Stomach (tissue), 4 donors: ENCODE measurements around the gene ZNF526.

Source experiments
- EP300 ChIP-seq: sonication (generic); formaldehyde crosslinking; IDR thresholded peaks from one replicate; pipeline ENCODE4 v1.6.1; 2017; ENCODE audit warnings: antibody characterized with exemption
- TF ChIP-seq, protein P1 (sequence below), 7 experiments: fragments of 450-650 bp in 4 of 7; fragments of 200-600 bp in 3 of 7; sonication (generic) in 3 of 7; IDR thresholded peaks; one replicate each; pipeline ENCODE4 v1.5.1; 2016 to 2019; ENCODE audit warnings: antibody characterized with exemption in 7 of 7, control low read depth in 2 of 7, mild to moderate bottlenecking in 1 of 7

DNA sequence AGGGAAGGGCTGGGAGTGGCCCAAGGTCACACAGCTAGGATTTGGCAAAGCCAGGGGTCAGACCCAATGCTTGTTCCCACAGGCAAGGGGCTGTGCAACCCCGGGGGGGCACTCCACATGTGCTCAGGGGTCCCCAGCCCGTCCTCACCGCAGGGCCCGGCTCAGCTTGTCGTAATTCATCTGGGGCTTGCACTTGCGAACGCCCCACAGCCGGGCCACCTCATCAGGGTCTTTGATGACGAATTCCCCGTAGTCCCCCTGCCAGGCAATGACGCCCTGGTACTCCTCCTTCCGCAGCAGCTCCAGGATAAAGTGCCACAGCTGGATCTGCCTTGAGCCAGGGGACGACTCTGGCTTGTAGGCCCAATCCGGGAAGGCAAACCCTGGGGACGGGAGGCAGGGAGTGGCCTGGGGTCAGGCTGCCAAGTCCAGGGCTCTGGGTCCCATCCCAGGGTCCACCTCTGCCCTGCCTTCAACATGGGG is 30.1 kb downstream of the ZNF526 start:
- TF ChIP-seq, protein P1, sequence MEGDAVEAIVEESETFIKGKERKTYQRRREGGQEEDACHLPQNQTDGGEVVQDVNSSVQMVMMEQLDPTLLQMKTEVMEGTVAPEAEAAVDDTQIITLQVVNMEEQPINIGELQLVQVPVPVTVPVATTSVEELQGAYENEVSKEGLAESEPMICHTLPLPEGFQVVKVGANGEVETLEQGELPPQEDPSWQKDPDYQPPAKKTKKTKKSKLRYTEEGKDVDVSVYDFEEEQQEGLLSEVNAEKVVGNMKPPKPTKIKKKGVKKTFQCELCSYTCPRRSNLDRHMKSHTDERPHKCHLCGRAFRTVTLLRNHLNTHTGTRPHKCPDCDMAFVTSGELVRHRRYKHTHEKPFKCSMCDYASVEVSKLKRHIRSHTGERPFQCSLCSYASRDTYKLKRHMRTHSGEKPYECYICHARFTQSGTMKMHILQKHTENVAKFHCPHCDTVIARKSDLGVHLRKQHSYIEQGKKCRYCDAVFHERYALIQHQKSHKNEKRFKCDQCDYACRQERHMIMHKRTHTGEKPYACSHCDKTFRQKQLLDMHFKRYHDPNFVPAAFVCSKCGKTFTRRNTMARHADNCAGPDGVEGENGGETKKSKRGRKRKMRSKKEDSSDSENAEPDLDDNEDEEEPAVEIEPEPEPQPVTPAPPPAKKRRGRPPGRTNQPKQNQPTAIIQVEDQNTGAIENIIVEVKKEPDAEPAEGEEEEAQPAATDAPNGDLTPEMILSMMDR (IDR thresholded peaks at IDR 0.05) = no peak
- no peak for TF ChIP-seq EP300
